Measurements from ENCODE around the gene CALR3. TPM values are rescaled to one million over a fixed set of nuclear protein-coding genes. Genes with fewer than 3 reads are reported as not detected.

Gene CALR3
- total and polyA plus RNA-seq, 4 donors: 0.05 to 0.08 TPM; not detected in 2

DNA sequence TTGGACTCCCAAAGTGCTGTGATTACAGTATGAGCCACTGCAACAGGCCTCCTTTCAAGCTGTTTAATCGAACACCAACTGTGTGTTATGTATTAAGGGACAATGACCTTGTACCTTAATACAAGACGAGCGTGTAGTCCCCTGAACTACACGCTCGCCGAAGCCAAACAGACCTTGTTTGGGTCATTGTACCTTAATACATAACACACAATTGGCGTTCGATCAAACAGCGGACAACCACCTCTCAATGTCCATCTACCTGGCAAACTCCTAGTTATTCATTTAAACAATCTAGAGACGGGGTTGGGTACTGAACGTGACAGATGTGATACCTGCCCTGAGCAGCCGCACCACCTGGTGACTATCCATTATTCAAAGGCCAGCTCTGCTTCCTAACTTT lies 45.0 kb upstream of the CALR3 start:
- H3K4me1 ChIP-seq (ENCODE audit: control insufficient read depth in 4 of 4, insufficient read depth in 4 of 4, low read length in 3 of 4): peaks cover 11 to 47% (median 35%) of the 10 kb centered on the region in 4 donors
- no peaks in the 10 kb centered on the region for H3K27me3 ChIP-seq (ENCODE audit: control insufficient read depth in 4 of 4, insufficient read depth in 4 of 4, low read length in 3 of 4)
- WGBS: 35% methylated on average over 12 of the region's 12 CpGs
- TF ChIP-seq NR2F2 (IDR thresholded peaks at IDR 0.05): no peak
- TF ChIP-seq, protein P1, sequence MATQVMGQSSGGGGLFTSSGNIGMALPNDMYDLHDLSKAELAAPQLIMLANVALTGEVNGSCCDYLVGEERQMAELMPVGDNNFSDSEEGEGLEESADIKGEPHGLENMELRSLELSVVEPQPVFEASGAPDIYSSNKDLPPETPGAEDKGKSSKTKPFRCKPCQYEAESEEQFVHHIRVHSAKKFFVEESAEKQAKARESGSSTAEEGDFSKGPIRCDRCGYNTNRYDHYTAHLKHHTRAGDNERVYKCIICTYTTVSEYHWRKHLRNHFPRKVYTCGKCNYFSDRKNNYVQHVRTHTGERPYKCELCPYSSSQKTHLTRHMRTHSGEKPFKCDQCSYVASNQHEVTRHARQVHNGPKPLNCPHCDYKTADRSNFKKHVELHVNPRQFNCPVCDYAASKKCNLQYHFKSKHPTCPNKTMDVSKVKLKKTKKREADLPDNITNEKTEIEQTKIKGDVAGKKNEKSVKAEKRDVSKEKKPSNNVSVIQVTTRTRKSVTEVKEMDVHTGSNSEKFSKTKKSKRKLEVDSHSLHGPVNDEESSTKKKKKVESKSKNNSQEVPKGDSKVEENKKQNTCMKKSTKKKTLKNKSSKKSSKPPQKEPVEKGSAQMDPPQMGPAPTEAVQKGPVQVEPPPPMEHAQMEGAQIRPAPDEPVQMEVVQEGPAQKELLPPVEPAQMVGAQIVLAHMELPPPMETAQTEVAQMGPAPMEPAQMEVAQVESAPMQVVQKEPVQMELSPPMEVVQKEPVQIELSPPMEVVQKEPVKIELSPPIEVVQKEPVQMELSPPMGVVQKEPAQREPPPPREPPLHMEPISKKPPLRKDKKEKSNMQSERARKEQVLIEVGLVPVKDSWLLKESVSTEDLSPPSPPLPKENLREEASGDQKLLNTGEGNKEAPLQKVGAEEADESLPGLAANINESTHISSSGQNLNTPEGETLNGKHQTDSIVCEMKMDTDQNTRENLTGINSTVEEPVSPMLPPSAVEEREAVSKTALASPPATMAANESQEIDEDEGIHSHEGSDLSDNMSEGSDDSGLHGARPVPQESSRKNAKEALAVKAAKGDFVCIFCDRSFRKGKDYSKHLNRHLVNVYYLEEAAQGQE (IDR thresholded peaks at IDR 0.05): no peak
- TF ChIP-seq JUND (IDR thresholded peaks at IDR 0.05): peak in 1 of 2 donors; percentile 18
- TF ChIP-seq, protein P2, sequence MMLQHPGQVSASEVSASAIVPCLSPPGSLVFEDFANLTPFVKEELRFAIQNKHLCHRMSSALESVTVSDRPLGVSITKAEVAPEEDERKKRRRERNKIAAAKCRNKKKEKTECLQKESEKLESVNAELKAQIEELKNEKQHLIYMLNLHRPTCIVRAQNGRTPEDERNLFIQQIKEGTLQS (IDR thresholded peaks at IDR 0.05): no peak
- TF ChIP-seq, protein P3, sequence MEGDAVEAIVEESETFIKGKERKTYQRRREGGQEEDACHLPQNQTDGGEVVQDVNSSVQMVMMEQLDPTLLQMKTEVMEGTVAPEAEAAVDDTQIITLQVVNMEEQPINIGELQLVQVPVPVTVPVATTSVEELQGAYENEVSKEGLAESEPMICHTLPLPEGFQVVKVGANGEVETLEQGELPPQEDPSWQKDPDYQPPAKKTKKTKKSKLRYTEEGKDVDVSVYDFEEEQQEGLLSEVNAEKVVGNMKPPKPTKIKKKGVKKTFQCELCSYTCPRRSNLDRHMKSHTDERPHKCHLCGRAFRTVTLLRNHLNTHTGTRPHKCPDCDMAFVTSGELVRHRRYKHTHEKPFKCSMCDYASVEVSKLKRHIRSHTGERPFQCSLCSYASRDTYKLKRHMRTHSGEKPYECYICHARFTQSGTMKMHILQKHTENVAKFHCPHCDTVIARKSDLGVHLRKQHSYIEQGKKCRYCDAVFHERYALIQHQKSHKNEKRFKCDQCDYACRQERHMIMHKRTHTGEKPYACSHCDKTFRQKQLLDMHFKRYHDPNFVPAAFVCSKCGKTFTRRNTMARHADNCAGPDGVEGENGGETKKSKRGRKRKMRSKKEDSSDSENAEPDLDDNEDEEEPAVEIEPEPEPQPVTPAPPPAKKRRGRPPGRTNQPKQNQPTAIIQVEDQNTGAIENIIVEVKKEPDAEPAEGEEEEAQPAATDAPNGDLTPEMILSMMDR (IDR thresholded peaks at IDR 0.05; ENCODE audit: low read depth, low read length, missing input control): no peak
- no peak for TF ChIP-seq YY1 (IDR thresholded peaks at IDR 0.05)
- TF ChIP-seq GABPA (IDR thresholded peaks at IDR 0.05 in 1 of 2, conservative IDR thresholded peaks at IDR 0.05 in 1 of 2): peak in 1 of 2 donors; percentile 66
- TF ChIP-seq HNF4A (conservative IDR thresholded peaks at IDR 0.05): peak; percentile 90
- peak; percentile 85 for TF ChIP-seq SP1 (IDR thresholded peaks at IDR 0.05)
- no peak for TF ChIP-seq FOXA2 (IDR thresholded peaks at IDR 0.05)
- peak; percentile 72 for TF ChIP-seq HNF4G (IDR thresholded peaks at IDR 0.05)
- no peak for TF ChIP-seq FOXA1 (IDR thresholded peaks at IDR 0.05)
- TF ChIP-seq, protein P4, sequence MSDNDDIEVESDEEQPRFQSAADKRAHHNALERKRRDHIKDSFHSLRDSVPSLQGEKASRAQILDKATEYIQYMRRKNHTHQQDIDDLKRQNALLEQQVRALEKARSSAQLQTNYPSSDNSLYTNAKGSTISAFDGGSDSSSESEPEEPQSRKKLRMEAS (IDR thresholded peaks at IDR 0.05): no peak
- TF ChIP-seq TAF1 (conservative IDR thresholded peaks at IDR 0.05): no peak
- TF ChIP-seq RXRA (IDR thresholded peaks at IDR 0.05): peak; percentile 96 to 98
- TF ChIP-seq EGR1 (IDR thresholded peaks at IDR 0.05; ENCODE audit: low read depth in 2 of 2): no peak
- TF ChIP-seq RAD21 (IDR thresholded peaks at IDR 0.05): no peak
- TF ChIP-seq, protein P5, sequence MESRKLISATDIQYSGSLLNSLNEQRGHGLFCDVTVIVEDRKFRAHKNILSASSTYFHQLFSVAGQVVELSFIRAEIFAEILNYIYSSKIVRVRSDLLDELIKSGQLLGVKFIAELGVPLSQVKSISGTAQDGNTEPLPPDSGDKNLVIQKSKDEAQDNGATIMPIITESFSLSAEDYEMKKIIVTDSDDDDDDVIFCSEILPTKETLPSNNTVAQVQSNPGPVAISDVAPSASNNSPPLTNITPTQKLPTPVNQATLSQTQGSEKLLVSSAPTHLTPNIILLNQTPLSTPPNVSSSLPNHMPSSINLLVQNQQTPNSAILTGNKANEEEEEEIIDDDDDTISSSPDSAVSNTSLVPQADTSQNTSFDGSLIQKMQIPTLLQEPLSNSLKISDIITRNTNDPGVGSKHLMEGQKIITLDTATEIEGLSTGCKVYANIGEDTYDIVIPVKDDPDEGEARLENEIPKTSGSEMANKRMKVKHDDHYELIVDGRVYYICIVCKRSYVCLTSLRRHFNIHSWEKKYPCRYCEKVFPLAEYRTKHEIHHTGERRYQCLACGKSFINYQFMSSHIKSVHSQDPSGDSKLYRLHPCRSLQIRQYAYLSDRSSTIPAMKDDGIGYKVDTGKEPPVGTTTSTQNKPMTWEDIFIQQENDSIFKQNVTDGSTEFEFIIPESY (IDR thresholded peaks at IDR 0.05): no peak
- H3K9me3 ChIP-seq (ENCODE audit: control insufficient read depth in 4 of 4, low read length in 3 of 4): no peaks in the 10 kb centered on the region
- peak overlapping the region; percentile 93 to 97 for H3K9ac ChIP-seq (ENCODE audit: low read depth in 1 of 2, low read length in 2 of 2)
- peak overlapping the region; percentile 86 to 99 (median 99) for H3K4me3 ChIP-seq (ENCODE audit: low read depth in 1 of 3, low read length in 3 of 3)
- H3K27ac ChIP-seq (ENCODE audit: low read depth in 1 of 2, low read length in 2 of 2): peak overlapping the region in 1 of 2 donors; percentile 91
- no peak for DNase-seq (ENCODE audit: low spot score)
- peaks cover 0 to 25% (median 7%) of the 10 kb centered on the region in 4 donors for H3K36me3 ChIP-seq (ENCODE audit: control insufficient read depth in 4 of 4, insufficient read depth in 3 of 4, low read depth in 1 of 4, low read length in 3 of 4)
